K562 (cell line): ENCODE data around the gene FBN3. TPM values are rescaled to one million over a fixed set of nuclear protein-coding genes. Genes with fewer than 3 reads are reported as not detected.

Experiments used
- ATAC-seq: fragments of 200-7000 bp; cut with Tn5 transposase; 3 replicates; pipeline ENCODE4 v1.9.1; 2020; ENCODE audit warnings: moderate library complexity
- BruUV-seq: library from RNA; stranded (reverse); fragments of 400-500 nt; replicated peaks from 2 replicates; lab custom pipeline; 2021; lab: Mats Ljungman, UMichigan
- CTCF ChIA-PET: fragments of 300-600 bp; formaldehyde crosslinking; extraction: SDS; loops from one replicate; lab custom pipeline; 2021; ENCODE audit warnings: low intra/inter-chr PET ratio; lab: Yijun Ruan, JAX
- POLR2A ChIA-PET: fragments of 300-600, 350-650 bp; sonication (Branson Sonifier 250); formaldehyde crosslinking; extraction: SDS; loops from one replicate; lab custom pipeline; 2021; ENCODE audit warnings: antibody characterized with exemption, inconsistent platforms; lab: Yijun Ruan, JAX
- DNase-seq, 4 experiments: peaks; one replicate each; pipeline versions ENCODE4 v3.0.0 to v3.0.0-alpha.2; 2011 to 2018; ENCODE audit warnings: low spot score in 3 of 4, mixed read lengths in 3 of 4; ENCODE audit errors: extremely low read depth in 1 of 4
- FAIRE-seq: peaks from 2 replicates; lab custom pipeline; 2011; peaks lifted over from hg19 to GRCh38; lab: Jason Lieb, UNC
- H2AFZ ChIP-seq: 2 replicates; pipeline ENCODE4 v1.6.0; 2011; ENCODE audit warnings: low read depth, low read length, control low read depth, inconsistent platforms
- H3K27ac ChIP-seq: fragments of 200-600 bp; 3 replicates; pipeline ENCODE4 v1.8.0; 2011; ENCODE audit warnings: low read depth, mild to moderate bottlenecking, control low read depth, inconsistent platforms, low read length, moderate library complexity, mixed read lengths; ENCODE audit errors: extremely low read depth
- H3K27me3 ChIP-seq, 2 experiments: fragments of 300-600 bp in 1 of 2; 2 replicates in 1 of 2; 3 replicates in 1 of 2; pipeline versions ENCODE4 v1.6.0 to v1.8.0; 2011; ENCODE audit warnings: inconsistent platforms in 2 of 2, low read length in 2 of 2, mild to moderate bottlenecking in 1 of 2, mixed read lengths in 1 of 2, moderate library complexity in 1 of 2; ENCODE audit not compliant: control insufficient read depth in 2 of 2, insufficient read depth in 2 of 2
- H3K36me3 ChIP-seq: fragments of 300-600 bp; 3 replicates; pipeline ENCODE4 v1.8.0; 2011; ENCODE audit warnings: mild to moderate bottlenecking, low read length, inconsistent platforms; ENCODE audit not compliant: control insufficient read depth, insufficient read depth
- H3K4me1 ChIP-seq, 2 experiments: fragments of 200-600 bp in 1 of 2; replicated peaks in 1 of 2; 2 replicates in 1 of 2; 3 replicates in 1 of 2; pipeline versions ENCODE4 v1.5.1 to v1.8.0; 2011; ENCODE audit warnings: inconsistent platforms in 2 of 2, low read length in 2 of 2, mild to moderate bottlenecking in 1 of 2, mixed read lengths in 1 of 2, moderate library complexity in 1 of 2; ENCODE audit not compliant: control insufficient read depth in 2 of 2, insufficient read depth in 2 of 2
- H3K4me2 ChIP-seq: 2 replicates; pipeline ENCODE4 v1.6.1; 2011; ENCODE audit warnings: low read length, control low read depth, inconsistent platforms, mixed read lengths; ENCODE audit not compliant: insufficient read depth
- H3K4me3 ChIP-seq: fragments of 200-600 bp; sonication (generic), shearing (Covaris generic); 2 replicates; pipeline ENCODE4 v1.5.1; 2016; ENCODE audit warnings: control low read depth, inconsistent platforms
- H3K79me2 ChIP-seq: fragments of 200-600 bp; 3 replicates; pipeline ENCODE4 v1.8.0; 2011; ENCODE audit warnings: low read length, inconsistent platforms; ENCODE audit not compliant: control insufficient read depth, insufficient read depth
- H3K9ac ChIP-seq, 2 experiments: 2 replicates each; pipeline versions ENCODE4 v1.6.0 to v1.6.1; 2011; ENCODE audit warnings: low read depth in 2 of 2, low read length in 2 of 2, control low read depth in 1 of 2, inconsistent platforms in 1 of 2, mild to moderate bottlenecking in 1 of 2, mixed read lengths in 1 of 2; ENCODE audit not compliant: insufficient read depth in 1 of 2
- H3K9me1 ChIP-seq: one replicate; pipeline ENCODE4 v1.6.0; 2011; ENCODE audit warnings: inconsistent platforms, mild to moderate bottlenecking, low read length, moderate library complexity; ENCODE audit not compliant: control insufficient read depth, insufficient read depth
- H3K9me3 ChIP-seq: replicated peaks from 2 replicates; pipeline ENCODE4 v1.5.1; 2011; ENCODE audit warnings: low read depth, low read length, inconsistent platforms; ENCODE audit not compliant: control insufficient read depth, insufficient read depth
- H4K20me1 ChIP-seq: replicated peaks from 2 replicates; pipeline ENCODE4 v1.6.1; 2011; ENCODE audit warnings: low read length, inconsistent platforms, mixed read lengths; ENCODE audit not compliant: control insufficient read depth, insufficient read depth
- BMI1 ChIP-seq: fragments of 150-350 bp; IDR thresholded peaks from 2 replicates; pipeline ENCODE4 v1.6.1; 2014; ENCODE audit warnings: low read length
- E2F4 ChIP-seq: sonication (generic); formaldehyde crosslinking; IDR thresholded peaks from 2 replicates; pipeline ENCODE4 v1.8.0; 2022; ENCODE audit warnings: mild to moderate bottlenecking, low read depth, missing genetic modification reagents
- GABPB1 ChIP-seq: sonication (generic); formaldehyde crosslinking; IDR thresholded peaks from 2 replicates; pipeline ENCODE4 v1.8.0; 2022; ENCODE audit warnings: mild to moderate bottlenecking, missing genetic modification reagents
- HMGN3 ChIP-seq: IDR thresholded peaks from 2 replicates; pipeline ENCODE4 v1.6.1; 2011; ENCODE audit warnings: borderline replicate concordance, low read depth, mild to moderate bottlenecking, mixed read lengths, low read length; ENCODE audit not compliant: insufficient read length; ENCODE audit errors: extremely low read depth
- NFIC ChIP-seq: fragments of 450-650 bp; IDR thresholded peaks from 2 replicates; pipeline ENCODE4 v1.6.1; 2017; ENCODE audit warnings: mild to moderate bottlenecking, inconsistent platforms
- NFXL1 ChIP-seq: fragments of 450-650 bp; formaldehyde crosslinking; IDR thresholded peaks from 2 replicates; pipeline ENCODE4 v1.4.0; 2021; ENCODE audit warnings: mild to moderate bottlenecking
- NR2C2 ChIP-seq, 2 experiments: fragments of 200-800 bp in 1 of 2; sonication (Bioruptor generic) in 1 of 2; sonication (generic) in 1 of 2; formaldehyde crosslinking in 1 of 2; IDR thresholded peaks; 2 replicates each; pipeline versions ENCODE4 v1.6.1 to v1.8.0; 2016 to 2022; ENCODE audit warnings: mild to moderate bottlenecking in 1 of 2, missing compliant biosample characterization in 1 of 2, missing genetic modification characterization in 1 of 2, missing genetic modification reagents in 1 of 2
- PTBP1 ChIP-seq: fragments of 200-400 bp; formaldehyde crosslinking; IDR thresholded peaks from 2 replicates; pipeline ENCODE4 v1.6.1; 2017; ENCODE audit warnings: low read depth, low read length
- RCOR1 ChIP-seq, 2 experiments: IDR thresholded peaks; 2 replicates each; pipeline ENCODE4 v1.6.1; 2012; ENCODE audit warnings: low read depth in 2 of 2, low read length in 2 of 2, borderline replicate concordance in 1 of 2, improper control_type of control experiment in 1 of 2
- SP1 ChIP-seq: sonication (generic); formaldehyde crosslinking; IDR thresholded peaks from 2 replicates; pipeline ENCODE4 v1.8.1; 2022; ENCODE audit warnings: mild to moderate bottlenecking, missing genetic modification reagents
- TSHZ1 ChIP-seq: fragments of 250-450 bp; sonication (Bioruptor Pico); IDR thresholded peaks from 2 replicates; pipeline ENCODE4 v1.4.0; 2020; ENCODE audit warnings: mild to moderate bottlenecking, moderate library complexity
- ZKSCAN3 ChIP-seq: fragments of 250-450 bp; sonication (Bioruptor Pico); IDR thresholded peaks from 2 replicates; pipeline ENCODE4 v1.4.0; 2020
- ZNF263 ChIP-seq: sonication (generic); formaldehyde crosslinking; IDR thresholded peaks from 2 replicates; pipeline ENCODE4 v1.8.0; 2022; ENCODE audit warnings: mild to moderate bottlenecking, missing genetic modification reagents, borderline replicate concordance
- ZNF354B ChIP-seq: fragments of 250-450 bp; sonication (Bioruptor Pico); IDR thresholded peaks from 2 replicates; pipeline ENCODE4 v1.4.0; 2020
- ZNF655 ChIP-seq: fragments of 250-450 bp; sonication (Bioruptor Pico); IDR thresholded peaks from 2 replicates; pipeline ENCODE4 v1.5.0; 2021
- WGBS: fragments of 100-300 bp; shearing (Covaris generic); methylation state at CpG from one replicate; pipeline ENCODE4 v1.1.6; 2016; ENCODE audit warnings: low coverage, mixed read lengths; ENCODE audit not compliant: insufficient coverage; ENCODE audit errors: missing lambda C conversion rate; 5-methylcytosine and 5-hydroxymethylcytosine counted together
- in situ Hi-C: fragments of 300-500 bp; cut with MboI; formaldehyde crosslinking; loops from 4 replicates; pipeline ENCODE4 v1.15.0; 2018; ENCODE audit warnings: inconsistent platforms, mixed read lengths
- intact Hi-C: fragments of 100-400 bp; cut with micrococcal nuclease; formaldehyde crosslinking; loops from 2 replicates; pipeline ENCODE4 v1.14.2; 2022
- polyA plus RNA-seq, 8 experiments: library from polyadenylated mRNA; depleted of rRNA in 4 of 8; stranded (reverse) in 5 of 8; unstranded in 3 of 8; fragments of >200 nt; fragmentation: Nextera tagmentation in 2 of 8; fragmentation: Illumina TruSeq in 1 of 8; extraction: Ambion mirVana in 2 of 8; extraction: Trizol in 1 of 8; gene quantifications; 2 replicates each; pipeline versions ENCODE4 v1.2.1 to v1.2.3, GENCODE V29; 2011 to 2014; ENCODE audit warnings: inconsistent platforms in 1 of 8, missing spikeins in 1 of 8
- total RNA-seq, 7 experiments: library from RNA; depleted of rRNA in 6 of 7; stranded (reverse); fragments of >200 nt in 6 of 7; fragmentation: Illumina TruSeq in 2 of 7; extraction: Trizol in 2 of 7; gene quantifications; 2 replicates each; pipeline versions ENCODE4 v1.2.1 to v1.2.3, GENCODE V29; 2011 to 2021; ENCODE audit warnings: low replicate concordance in 1 of 7

The FBN3 gene
- total and polyA plus RNA-seq, 9 of the 15 experiments (the other 6 are each of a cell fraction or from before 2014, with no cell fraction given), result under 0.01 to 0.29 (median 0.01) TPM; not detected in 4

GRCh38 chr19:8158411-8159074, 9.2 kb upstream of the FBN3 start:
- Histone ChIP-seq H3K4me1 (peaks cover 4 to 13% of the 10 kb centered on the region in 2 experiments; a peak in 3 of 5 replicates), H3K9me1 (no peaks in the 10 kb centered on the region), H3K9ac (no peak overlapping the region), H3K9me3 (no peaks in the 10 kb centered on the region), H4K20me1 (no peaks in the 10 kb centered on the region), H2AFZ (no peak overlapping the region), H3K36me3 (no peaks in the 10 kb centered on the region), H3K4me3 (no peak overlapping the region), H3K27me3 (no peaks in the 10 kb centered on the region), H3K4me2 (no peak overlapping the region), H3K79me2 (no peaks in the 10 kb centered on the region), H3K27ac (no peak overlapping the region)
- in situ Hi-C loops, result loop anchor here (5.0 kb wide), 2 partner anchors 94 to 141 kb away; no protein-coding TSS in a partner anchor
- ChIA-PET CTCF (interaction anchor here (0.6 to 4.8 kb wide), 5 partner anchors 94 to 422 kb away, joined by 3 to 63 read pairs (median 3); partner anchors contain the start of gene NDUFA7), POLR2A (interaction anchor here (0.5 to 1.5 kb wide), 9 partner anchors 9 to 224 kb away, joined by 3 to 8 read pairs (median 4); no protein-coding TSS in a partner anchor)
- no TSS peak for BruUV-seq
- ATAC-seq, result peak; percentile 75
- 25% methylated on average over 14 of the region's 14 CpGs for WGBS
- intact Hi-C loops, result loop anchor here (1.0 to 5.0 kb wide), 3 partner anchors 84 to 141 kb away; no protein-coding TSS in a partner anchor
- FAIRE-seq, result peak; percentile 91
- DNase-seq, result peak; percentile 77 to 88 (median 78)
- TF ChIP-seq ZNF354B, result no peak
- no peak for TF ChIP-seq ZNF655
- TF ChIP-seq ZNF263 (CRISPR knock-in tag), result peak; percentile 36; the same call in 1 of the 2 replicates
- peak; percentile 46; the same call in 1 of the 2 replicates for TF ChIP-seq SP1 (CRISPR knock-in tag)
- TF ChIP-seq NFXL1 (CRISPR knock-in tag), result no peak
- TF ChIP-seq NR2C2 (CRISPR knock-in tag; IDR thresholded peaks at IDR 0.05), result no peak
- no peak for TF ChIP-seq NR2C2 (tag; IDR thresholded peaks at IDR 0.05)
- TF ChIP-seq NFIC, result peak; percentile 60
- TF ChIP-seq E2F4 (CRISPR knock-in tag), result no peak
- peak; percentile 99 for TF ChIP-seq PTBP1
- TF ChIP-seq RCOR1 (IDR thresholded peaks at IDR 0.05; ENCODE audit: borderline replicate concordance in 1 of 2, low read depth in 2 of 2, low read length in 2 of 2), result peak; percentile 83 to 95; a peak in 3 of 4 replicates
- TF ChIP-seq HMGN3, result no peak
- no peak for TF ChIP-seq BMI1
- peak; percentile 34; the same call in 1 of the 2 replicates for TF ChIP-seq GABPB1 (CRISPR knock-in tag)
- TF ChIP-seq ZKSCAN3 (CRISPR knock-in tag), result no peak
- TF ChIP-seq TSHZ1 (CRISPR knock-in tag), result no peak
